ENCODE results near the gene DNAH12. TPM values are rescaled to one million over a fixed set of nuclear protein-coding genes. Genes with fewer than 3 reads are reported as not detected.

DNAH12 gene
- total RNA-seq, 1 experiment from 2014 or later = 0.07 TPM

DNA sequence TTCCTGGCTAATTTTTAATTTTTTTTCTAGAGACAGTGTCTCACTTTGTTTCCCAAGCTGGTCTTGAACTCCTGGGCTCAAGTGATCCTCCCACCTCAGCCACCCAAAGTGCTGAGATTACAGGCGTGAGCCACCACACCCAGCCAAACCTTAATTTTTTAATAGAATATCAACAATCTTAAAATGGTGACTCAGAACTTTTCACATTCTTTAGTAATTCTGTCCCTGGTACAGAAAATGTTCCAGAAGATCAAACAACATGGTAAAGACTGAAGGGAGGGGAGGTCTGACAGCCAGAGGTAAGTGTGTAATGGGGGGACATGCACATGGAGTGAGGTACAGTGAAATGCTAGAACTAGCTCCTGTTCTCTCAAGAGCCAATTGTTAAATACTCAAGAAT is 38.2 kb downstream of the DNAH12 start:
- no peaks in the 10 kb centered on the region for H3K79me2 ChIP-seq (ENCODE audit: low read length)
- no peaks in the 10 kb centered on the region for H3K9me2 ChIP-seq (replicated peaks; ENCODE audit: low read length)
- TF ChIP-seq, protein P1, sequence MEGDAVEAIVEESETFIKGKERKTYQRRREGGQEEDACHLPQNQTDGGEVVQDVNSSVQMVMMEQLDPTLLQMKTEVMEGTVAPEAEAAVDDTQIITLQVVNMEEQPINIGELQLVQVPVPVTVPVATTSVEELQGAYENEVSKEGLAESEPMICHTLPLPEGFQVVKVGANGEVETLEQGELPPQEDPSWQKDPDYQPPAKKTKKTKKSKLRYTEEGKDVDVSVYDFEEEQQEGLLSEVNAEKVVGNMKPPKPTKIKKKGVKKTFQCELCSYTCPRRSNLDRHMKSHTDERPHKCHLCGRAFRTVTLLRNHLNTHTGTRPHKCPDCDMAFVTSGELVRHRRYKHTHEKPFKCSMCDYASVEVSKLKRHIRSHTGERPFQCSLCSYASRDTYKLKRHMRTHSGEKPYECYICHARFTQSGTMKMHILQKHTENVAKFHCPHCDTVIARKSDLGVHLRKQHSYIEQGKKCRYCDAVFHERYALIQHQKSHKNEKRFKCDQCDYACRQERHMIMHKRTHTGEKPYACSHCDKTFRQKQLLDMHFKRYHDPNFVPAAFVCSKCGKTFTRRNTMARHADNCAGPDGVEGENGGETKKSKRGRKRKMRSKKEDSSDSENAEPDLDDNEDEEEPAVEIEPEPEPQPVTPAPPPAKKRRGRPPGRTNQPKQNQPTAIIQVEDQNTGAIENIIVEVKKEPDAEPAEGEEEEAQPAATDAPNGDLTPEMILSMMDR (conservative IDR thresholded peaks at IDR 0.05; ENCODE audit: low read depth, low read length) = no peak
- TF ChIP-seq EZH2 (IDR thresholded peaks at IDR 0.05; ENCODE audit: low read length, unreplicated experiment) (no peak), EZH2phosphoT487 (IDR thresholded peaks at IDR 0.05; ENCODE audit: borderline replicate concordance, low read length) (no peak)
- no peak for DNase-seq
- H3K27me3 ChIP-seq (ENCODE audit: low read length) = no peaks in the 10 kb centered on the region
- H4K20me1 ChIP-seq (ENCODE audit: low read length) = no peaks in the 10 kb centered on the region
- no peaks in the 10 kb centered on the region for H3K4me1 ChIP-seq (ENCODE audit: insufficient read depth, low read length)
- intact Hi-C loops (cut with micrococcal nuclease) = no loop called here
- no peak overlapping the region for H3K4me3 ChIP-seq (ENCODE audit: low read length)
- H3K4me2 ChIP-seq (ENCODE audit: low read length) = no peak overlapping the region
- POLR2A ChIA-PET (ENCODE audit: unreplicated experiment) = no interaction called here
- ATAC-seq = peak; percentile 58
- no TSS peak for BruUV-seq (replicated peaks)
- H3K9ac ChIP-seq (ENCODE audit: low read length) = no peak overlapping the region
- CTCF ChIA-PET = interaction anchor here (0.6 kb wide), 1 partner anchor 309 kb away, joined by 23 read pairs; no protein-coding TSS in a partner anchor
- H3K27ac ChIP-seq (ENCODE audit: low read length) = no peak overlapping the region
- H2AFZ ChIP-seq (ENCODE audit: low read length) = no peak overlapping the region
- H3K36me3 ChIP-seq (ENCODE audit: low read depth, low read length) = no peaks in the 10 kb centered on the region
- H3F3A ChIP-seq (ENCODE audit: low read length, unreplicated experiment) = no peaks in the 10 kb centered on the region
- H3K9me3 ChIP-seq (ENCODE audit: low read length) = no peaks in the 10 kb centered on the region

GRCh38 chr3:57500506-57500905 is 43.6 kb downstream of the DNAH12 start:
- TF ChIP-seq EZH2phosphoT487 (IDR thresholded peaks at IDR 0.05; ENCODE audit: borderline replicate concordance, low read length) (no peak), EZH2 (IDR thresholded peaks at IDR 0.05; ENCODE audit: low read length, unreplicated experiment) (no peak)
- TF ChIP-seq, protein P1 (conservative IDR thresholded peaks at IDR 0.05; ENCODE audit: low read depth, low read length) = no peak
- H3K4me1 ChIP-seq (ENCODE audit: insufficient read depth, low read length) = no peaks in the 10 kb centered on the region
- no peak overlapping the region for H3K4me3 ChIP-seq (ENCODE audit: low read length)
- no TSS peak for BruUV-seq (replicated peaks)
- no peaks in the 10 kb centered on the region for H3F3A ChIP-seq (ENCODE audit: low read length, unreplicated experiment)
- intact Hi-C loops (cut with micrococcal nuclease) = no loop called here
- ATAC-seq (no peak), DNase-seq (no peak)
- no peaks in the 10 kb centered on the region for H3K9me2 ChIP-seq (replicated peaks; ENCODE audit: low read length)
- H3K27me3 ChIP-seq (ENCODE audit: low read length) = no peaks in the 10 kb centered on the region
- no peaks in the 10 kb centered on the region for H3K9me3 ChIP-seq (ENCODE audit: low read length)
- no peaks in the 10 kb centered on the region for H4K20me1 ChIP-seq (ENCODE audit: low read length)
- POLR2A ChIA-PET (ENCODE audit: unreplicated experiment) = no interaction called here
- no peaks in the 10 kb centered on the region for H3K36me3 ChIP-seq (ENCODE audit: low read depth, low read length)
- no peaks in the 10 kb centered on the region for H3K79me2 ChIP-seq (ENCODE audit: low read length)
- no peak overlapping the region for H3K9ac ChIP-seq (ENCODE audit: low read length)
- H2AFZ ChIP-seq (ENCODE audit: low read length) = no peak overlapping the region
- CTCF ChIA-PET = interaction anchor here (0.6 kb wide), 1 partner anchor 69 kb away, joined by 7 read pairs; no protein-coding TSS in a partner anchor
- no peak overlapping the region for H3K4me2 ChIP-seq (ENCODE audit: low read length)
- H3K27ac ChIP-seq (ENCODE audit: low read length) = no peak overlapping the region

- no peak overlapping the region for H3K4me2 ChIP-seq (ENCODE audit: low read length)
- H3K9ac ChIP-seq (ENCODE audit: low read length) = no peak overlapping the region
- CTCF ChIA-PET = no interaction called here
- no peaks in the 10 kb centered on the region for H3K9me2 ChIP-seq (replicated peaks; ENCODE audit: low read length)
- H3K4me3 ChIP-seq (ENCODE audit: low read length) = no peak overlapping the region
- no peaks in the 10 kb centered on the region for H3K27me3 ChIP-seq (ENCODE audit: low read length)
- no peaks in the 10 kb centered on the region for H3K9me3 ChIP-seq (ENCODE audit: low read length)
- no peak overlapping the region for H3K27ac ChIP-seq (ENCODE audit: low read length)
- no TSS peak for BruUV-seq (replicated peaks)
- TF ChIP-seq EZH2phosphoT487 (IDR thresholded peaks at IDR 0.05; ENCODE audit: borderline replicate concordance, low read length) (no peak), EZH2 (IDR thresholded peaks at IDR 0.05; ENCODE audit: low read length, unreplicated experiment) (no peak)
- TF ChIP-seq, protein P1 (conservative IDR thresholded peaks at IDR 0.05; ENCODE audit: low read depth, low read length) = no peak
- H3K79me2 ChIP-seq (ENCODE audit: low read length) = no peaks in the 10 kb centered on the region
- POLR2A ChIA-PET (ENCODE audit: unreplicated experiment) = interaction anchor here (0.6 kb wide), 1 partner anchor 27 kb away, joined by 3 read pairs; no protein-coding TSS in a partner anchor
- no peaks in the 10 kb centered on the region for H3K4me1 ChIP-seq (ENCODE audit: insufficient read depth, low read length)
- DNase-seq (no peak), ATAC-seq (no peak)
- no peaks in the 10 kb centered on the region for H4K20me1 ChIP-seq (ENCODE audit: low read length)
- intact Hi-C loops (cut with micrococcal nuclease) = no loop called here
- no peaks in the 10 kb centered on the region for H3F3A ChIP-seq (ENCODE audit: low read length, unreplicated experiment)
- H2AFZ ChIP-seq (ENCODE audit: low read length) = no peak overlapping the region
- H3K36me3 ChIP-seq (ENCODE audit: low read depth, low read length) = no peaks in the 10 kb centered on the region
Observed at GRCh38 chr3:57497904-57498303, 46.2 kb downstream of the DNAH12 start.
